Uterus (tissue), 2 donors: Measurements from ENCODE around the gene PML.

Source experiments
- CTCF ChIP-seq, 4 experiments: fragments of 200-600 bp in 2 of 4; fragments of 450-650 bp in 2 of 4; sonication (generic) in 2 of 4; IDR thresholded peaks; one replicate each; pipeline ENCODE4 v1.5.1; 2016 to 2019; ENCODE audit warnings: antibody characterized with exemption in 4 of 4, mild to moderate bottlenecking in 2 of 4, moderate library complexity in 1 of 4
- POLR2A ChIP-seq, 2 donors: fragments of 450-650 bp; IDR thresholded peaks; one replicate each; pipeline ENCODE4 v1.6.1; 2016; ENCODE audit warnings: antibody characterized with exemption in 2 of 2, mild to moderate bottlenecking in 1 of 2, moderate library complexity in 1 of 2

- no peak for TF ChIP-seq CTCF (IDR thresholded peaks at IDR 0.05)
- TF ChIP-seq POLR2A (IDR thresholded peaks at IDR 0.05) = no peak
Observed at GRCh38 chr15:74035121-74036017, 40.9 kb downstream of the PML start.
